Heart left ventricle (tissue), 13 donors: Measurements from ENCODE around the gene NAA25.

ENCODE experiments used
- POLR2A ChIP-seq, 2 donors: fragments of 450-650 bp; IDR thresholded peaks; one replicate each; pipeline ENCODE4 v1.6.1; 2017; ENCODE audit warnings: antibody characterized with exemption in 2 of 2, mild to moderate bottlenecking in 2 of 2, moderate library complexity in 2 of 2
- TF ChIP-seq, protein P1 (sequence below), 12 donors: fragments of 200-600 bp; sonication (generic) in 4 of 12; IDR thresholded peaks; one replicate each; pipeline versions ENCODE4 v1.5.0 to v1.8.0; 2018 to 2022; ENCODE audit warnings: antibody characterized with exemption in 12 of 12, mild to moderate bottlenecking in 5 of 12
- donor health status: ischemic (EF 13 %, LVEDD 7.1; RV severe dilation, severe dysfunction).
- donor health status: DM: no; HTN: yes; CAD: no.
- donor health status: DM: no; HTN: no; CAD: no.
- donor health status: ischemic (EF 25% LVEDD 6.9; RV normal size, moderate dysfunction).
- donor health status: ischemic (EF 25% LVEDD 5.7; RV mildly dilated, moderate dysfunction).
- donor health status: ischemic (EF 35%, LVEDD 5.7; RV mildly dilated, moderate dysfunction).
- donor health status: nonischemic (EF 11% LVEDD 7.7; RV severe dilation, severe dysfunction).
- donor health status: DM: yes; HTN: yes; CAD: no.
- donor health status: PGD.
- donor health status: ischemic (EF 29% LVEDD 5.4; RV normal size, mild dysfunction).
- donor health status: nonischemic (EF 23%, LVEDD 6.1; RV moderate dilation, normal function).

DNA sequence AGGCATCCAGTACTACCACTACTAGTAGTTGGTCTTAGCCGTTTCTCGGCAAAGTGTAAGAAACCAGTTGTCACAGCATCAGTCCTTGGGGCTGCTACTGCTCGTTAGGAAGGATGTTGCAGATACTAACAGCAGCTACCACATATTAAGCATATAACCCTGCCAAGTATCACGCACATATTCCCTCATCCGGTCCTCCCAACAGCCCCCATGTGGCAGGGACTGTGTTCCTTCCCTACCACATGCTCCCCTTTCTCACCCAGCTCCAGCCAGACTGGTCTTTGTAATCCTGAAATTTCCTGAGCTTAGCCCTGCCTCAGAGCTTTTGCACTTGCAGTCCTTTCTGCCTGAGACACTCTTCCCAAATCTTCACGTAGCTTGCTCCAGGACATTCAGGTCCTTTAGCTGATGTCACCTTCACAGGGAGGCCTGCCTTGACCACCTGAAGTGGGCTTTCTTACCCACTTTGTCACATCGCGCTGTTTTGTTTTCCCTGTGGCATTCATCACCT is 87.6 kb downstream of the NAA25 start:
- TF ChIP-seq, protein P1, sequence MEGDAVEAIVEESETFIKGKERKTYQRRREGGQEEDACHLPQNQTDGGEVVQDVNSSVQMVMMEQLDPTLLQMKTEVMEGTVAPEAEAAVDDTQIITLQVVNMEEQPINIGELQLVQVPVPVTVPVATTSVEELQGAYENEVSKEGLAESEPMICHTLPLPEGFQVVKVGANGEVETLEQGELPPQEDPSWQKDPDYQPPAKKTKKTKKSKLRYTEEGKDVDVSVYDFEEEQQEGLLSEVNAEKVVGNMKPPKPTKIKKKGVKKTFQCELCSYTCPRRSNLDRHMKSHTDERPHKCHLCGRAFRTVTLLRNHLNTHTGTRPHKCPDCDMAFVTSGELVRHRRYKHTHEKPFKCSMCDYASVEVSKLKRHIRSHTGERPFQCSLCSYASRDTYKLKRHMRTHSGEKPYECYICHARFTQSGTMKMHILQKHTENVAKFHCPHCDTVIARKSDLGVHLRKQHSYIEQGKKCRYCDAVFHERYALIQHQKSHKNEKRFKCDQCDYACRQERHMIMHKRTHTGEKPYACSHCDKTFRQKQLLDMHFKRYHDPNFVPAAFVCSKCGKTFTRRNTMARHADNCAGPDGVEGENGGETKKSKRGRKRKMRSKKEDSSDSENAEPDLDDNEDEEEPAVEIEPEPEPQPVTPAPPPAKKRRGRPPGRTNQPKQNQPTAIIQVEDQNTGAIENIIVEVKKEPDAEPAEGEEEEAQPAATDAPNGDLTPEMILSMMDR (IDR thresholded peaks at IDR 0.05), result no peak
- TF ChIP-seq POLR2A (IDR thresholded peaks at IDR 0.05), result no peak
